ENCODE measurements around the gene KIF26A.

Gene KIF26A

GRCh38 chr14:104215706-104216334, 77.4 kb downstream of the KIF26A start:
- Histone ChIP-seq H2AFZ (ENCODE audit: low read depth, low read length) (no peak overlapping the region), H3K9ac (ENCODE audit: low read length) (no peak overlapping the region), H3K27me3 (ENCODE audit: low read depth, low read length) (no peaks in the 10 kb centered on the region), H3K27ac (ENCODE audit: low read length) (no peak overlapping the region), H3K4me2 (ENCODE audit: low read length) (no peak overlapping the region), H3K4me1 (ENCODE audit: low read length) (no peaks in the 10 kb centered on the region), H3K4me3 (ENCODE audit: low read length) (no peak overlapping the region), H3K79me2 (ENCODE audit: low read length) (no peaks in the 10 kb centered on the region), H4K20me1 (ENCODE audit: insufficient read depth, low read length) (no peaks in the 10 kb centered on the region), H3K9me3 (ENCODE audit: insufficient read depth, low read length) (no peaks in the 10 kb centered on the region), H3K36me3 (replicated peaks; ENCODE audit: low read depth, low read length) (no peaks in the 10 kb centered on the region)
- TF ChIP-seq EZH2phosphoT487 (IDR thresholded peaks at IDR 0.05; ENCODE audit: low read depth): no peak
- no peak for TF ChIP-seq CTCF (IDR thresholded peaks at IDR 0.05; ENCODE audit: low read depth, low read length)

- TF ChIP-seq EZH2phosphoT487 (IDR thresholded peaks at IDR 0.05; ENCODE audit: low read depth): no peak
- no peak for TF ChIP-seq CTCF (IDR thresholded peaks at IDR 0.05; ENCODE audit: low read depth, low read length)
- Histone ChIP-seq H3K27me3 (ENCODE audit: low read depth, low read length) (no peaks in the 10 kb centered on the region), H3K9ac (ENCODE audit: low read length) (no peak overlapping the region), H3K79me2 (ENCODE audit: low read length) (no peaks in the 10 kb centered on the region), H3K4me2 (ENCODE audit: low read length) (no peak overlapping the region), H3K27ac (ENCODE audit: low read length) (no peak overlapping the region), H3K9me3 (ENCODE audit: insufficient read depth, low read length) (no peaks in the 10 kb centered on the region), H2AFZ (ENCODE audit: low read depth, low read length) (no peak overlapping the region), H3K4me3 (ENCODE audit: low read length) (no peak overlapping the region), H4K20me1 (ENCODE audit: insufficient read depth, low read length) (no peaks in the 10 kb centered on the region), H3K36me3 (replicated peaks; ENCODE audit: low read depth, low read length) (no peaks in the 10 kb centered on the region), H3K4me1 (ENCODE audit: low read length) (no peaks in the 10 kb centered on the region)
Measured at GRCh38 chr14:104216457-104216856, 78.1 kb downstream of the KIF26A start.

- Histone ChIP-seq H2AFZ (ENCODE audit: low read depth, low read length) (no peak overlapping the region), H3K9me3 (ENCODE audit: insufficient read depth, low read length) (no peaks in the 10 kb centered on the region), H3K4me3 (ENCODE audit: low read length) (no peak overlapping the region), H3K79me2 (ENCODE audit: low read length) (no peaks in the 10 kb centered on the region), H3K4me2 (ENCODE audit: low read length) (no peak overlapping the region), H3K36me3 (replicated peaks; ENCODE audit: low read depth, low read length) (no peaks in the 10 kb centered on the region), H3K9ac (ENCODE audit: low read length) (no peak overlapping the region), H3K4me1 (ENCODE audit: low read length) (no peaks in the 10 kb centered on the region), H3K27me3 (ENCODE audit: low read depth, low read length) (no peaks in the 10 kb centered on the region), H3K27ac (ENCODE audit: low read length) (no peak overlapping the region), H4K20me1 (ENCODE audit: insufficient read depth, low read length) (no peaks in the 10 kb centered on the region)
- TF ChIP-seq CTCF (IDR thresholded peaks at IDR 0.05; ENCODE audit: low read depth, low read length) (no peak), EZH2phosphoT487 (IDR thresholded peaks at IDR 0.05; ENCODE audit: low read depth) (no peak)
Measured at GRCh38 chr14:104217486-104218360, 79.3 kb downstream of the KIF26A start.

GRCh38 chr14:104218361-104219180, 80.2 kb downstream of the KIF26A start:
- Histone ChIP-seq H4K20me1 (ENCODE audit: insufficient read depth, low read length) (no peaks in the 10 kb centered on the region), H3K9me3 (ENCODE audit: insufficient read depth, low read length) (no peaks in the 10 kb centered on the region), H2AFZ (ENCODE audit: low read depth, low read length) (no peak overlapping the region), H3K27me3 (ENCODE audit: low read depth, low read length) (no peaks in the 10 kb centered on the region), H3K9ac (ENCODE audit: low read length) (no peak overlapping the region), H3K79me2 (ENCODE audit: low read length) (no peaks in the 10 kb centered on the region), H3K36me3 (replicated peaks; ENCODE audit: low read depth, low read length) (no peaks in the 10 kb centered on the region), H3K4me2 (ENCODE audit: low read length) (no peak overlapping the region), H3K4me1 (ENCODE audit: low read length) (no peaks in the 10 kb centered on the region), H3K4me3 (ENCODE audit: low read length) (no peak overlapping the region), H3K27ac (ENCODE audit: low read length) (no peak overlapping the region)
- no peak for TF ChIP-seq EZH2phosphoT487 (IDR thresholded peaks at IDR 0.05; ENCODE audit: low read depth)
- no peak for TF ChIP-seq CTCF (IDR thresholded peaks at IDR 0.05; ENCODE audit: low read depth, low read length)

All from OCI-LY3 (cell line).